Measurements from ENCODE around the gene SPIC.

DNA sequence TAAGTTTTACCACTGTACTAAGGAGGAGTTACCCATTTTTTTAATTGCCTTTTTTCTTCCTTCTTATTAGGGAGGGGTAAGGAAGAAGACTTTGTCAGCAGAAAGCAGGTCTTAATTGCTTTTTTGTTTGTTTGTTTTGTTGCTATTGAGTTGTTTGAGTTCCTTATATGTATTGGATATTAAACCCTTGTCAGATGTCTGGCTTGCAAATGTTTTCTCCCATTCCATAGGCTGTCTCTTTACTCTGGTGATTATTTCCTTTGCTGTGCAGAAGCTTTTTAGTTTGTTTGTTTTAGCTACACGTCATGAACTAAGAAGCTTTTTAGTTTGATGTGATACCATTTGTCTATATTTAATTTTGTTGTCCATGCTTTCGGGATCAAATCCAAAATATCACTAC is 13.3 kb downstream of the SPIC start:
- no peak for TF ChIP-seq EZH2 (IDR thresholded peaks at IDR 0.05; ENCODE audit: insufficient read depth, poor library complexity, severe bottlenecking)
- TF ChIP-seq EZH2phosphoT487 (IDR thresholded peaks at IDR 0.05; ENCODE audit: insufficient read depth, low read depth), result no peak
